GM19397 (cell line): ENCODE data around the gene HOXB8.

Experiments used
- ATAC-seq: cut with Tn5 transposase; IDR thresholded peaks from one replicate; pipeline ENCODE4 v1.9.1; 2021; ENCODE audit warnings: mild to moderate bottlenecking, moderate library complexity; ENCODE audit not compliant: unreplicated experiment

HOXB8 gene

DNA sequence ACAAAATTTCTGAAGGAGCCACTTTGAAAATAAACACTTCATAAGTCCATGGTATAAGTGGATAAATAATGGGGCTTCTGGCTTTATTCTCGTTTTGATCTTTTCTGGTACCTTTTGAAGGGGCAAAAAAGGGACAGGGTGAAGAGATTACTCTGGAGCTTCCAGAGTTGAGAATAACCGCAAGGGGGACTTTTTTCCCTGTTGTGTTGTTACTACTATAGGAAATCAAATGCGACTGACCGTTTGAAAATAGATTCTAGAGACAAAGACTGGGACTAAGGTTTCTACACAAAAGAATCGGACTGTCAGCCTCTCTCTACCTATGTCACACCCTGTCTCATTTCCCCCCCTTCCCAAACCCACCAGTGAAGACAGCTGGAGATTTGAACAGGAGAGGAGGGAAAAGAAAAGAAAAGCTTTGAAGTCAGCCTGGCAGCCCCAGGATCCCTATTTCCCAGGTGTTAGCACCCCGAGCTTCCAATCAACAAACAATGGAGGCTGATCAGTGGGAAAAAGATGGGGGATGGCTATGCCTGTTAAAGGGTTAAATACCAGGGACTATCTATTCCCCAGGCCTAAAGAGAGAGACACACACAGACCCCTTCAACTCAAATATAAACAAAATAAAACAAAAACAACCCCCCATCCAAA is 45.3 kb downstream of the HOXB8 start:
- no peak for ATAC-seq

- no peak for ATAC-seq
These were observed 45.9 kb downstream of the HOXB8 start for GRCh38 chr17:48569240-48569582.

DNA sequence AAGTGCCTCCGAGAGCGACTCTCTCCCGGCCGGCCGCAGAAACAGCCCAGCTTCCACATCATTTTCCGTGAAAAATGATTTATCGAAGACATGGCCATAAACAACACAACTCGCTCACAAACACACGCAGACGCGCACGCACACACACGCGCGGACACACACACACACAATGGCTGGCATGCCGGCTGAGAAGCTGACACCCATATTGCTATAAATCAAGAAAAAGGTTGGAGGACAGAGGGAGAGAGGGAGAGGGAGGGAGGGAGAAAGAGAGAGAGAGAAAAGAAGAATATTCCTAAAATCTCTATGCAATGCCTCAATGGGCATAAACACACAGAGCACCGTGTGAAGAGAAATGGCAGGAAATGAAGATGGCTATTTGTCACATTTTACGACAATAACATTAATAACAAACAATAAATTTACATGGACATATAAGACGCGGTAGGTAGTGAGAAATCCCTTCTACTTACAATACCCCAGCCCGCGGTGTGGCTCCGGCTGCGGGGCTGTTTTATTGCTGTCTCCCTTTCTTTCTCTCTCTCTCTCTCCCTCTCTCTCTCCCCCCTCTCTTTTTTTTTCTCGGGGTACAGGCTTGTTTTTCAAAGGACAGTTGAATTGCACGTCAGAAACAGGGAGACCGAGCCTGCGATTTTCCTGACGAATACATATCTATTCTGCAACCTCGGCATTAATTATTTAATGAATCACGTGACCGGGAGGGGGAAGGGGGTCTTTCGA is 46.4 kb downstream of the HOXB8 start:
- no peak for ATAC-seq

DNA sequence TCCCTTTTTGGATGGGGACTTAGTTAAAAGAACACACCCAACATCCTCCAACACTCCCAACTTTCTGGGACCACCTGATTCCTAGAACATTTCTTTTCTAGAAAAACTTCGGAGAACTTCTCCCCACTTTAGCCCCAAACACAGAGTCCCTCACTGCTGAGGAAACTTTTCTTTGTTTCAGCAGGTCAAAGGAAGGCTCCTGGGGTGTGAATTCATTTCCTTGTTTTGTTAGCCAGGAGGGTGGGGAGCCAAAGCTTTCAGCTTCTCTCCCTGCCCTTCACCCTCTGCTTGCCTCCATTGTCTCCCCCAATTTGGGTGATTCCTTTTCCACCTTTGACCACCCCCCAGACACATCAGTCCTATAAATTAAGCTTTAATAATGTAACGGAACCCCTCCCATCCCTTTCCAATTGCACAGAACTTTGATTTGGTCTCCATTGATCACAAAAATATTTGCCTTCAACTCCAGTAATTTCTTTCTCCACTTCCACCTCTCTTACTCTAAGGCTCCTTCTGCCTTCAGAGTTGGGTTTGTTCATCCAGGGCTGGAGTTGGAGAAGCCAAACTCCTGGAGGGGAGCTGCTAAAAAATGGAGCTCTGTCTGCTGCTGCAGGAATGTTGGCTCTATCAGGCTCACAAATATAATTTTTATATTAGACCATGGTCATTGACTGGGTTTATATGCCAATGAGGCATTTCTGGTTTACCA is 47.3 kb downstream of the HOXB8 start:
- no peak for ATAC-seq

- ATAC-seq = no peak
These were observed 47.9 kb downstream of the HOXB8 start for GRCh38 chr17:48567209-48567608.

GRCh38 chr17:48566717-48567116 is 48.4 kb downstream of the HOXB8 start:
- ATAC-seq = no peak

- no peak for ATAC-seq
These were observed 49.0 kb downstream of the HOXB8 start for GRCh38 chr17:48565925-48566710.

DNA sequence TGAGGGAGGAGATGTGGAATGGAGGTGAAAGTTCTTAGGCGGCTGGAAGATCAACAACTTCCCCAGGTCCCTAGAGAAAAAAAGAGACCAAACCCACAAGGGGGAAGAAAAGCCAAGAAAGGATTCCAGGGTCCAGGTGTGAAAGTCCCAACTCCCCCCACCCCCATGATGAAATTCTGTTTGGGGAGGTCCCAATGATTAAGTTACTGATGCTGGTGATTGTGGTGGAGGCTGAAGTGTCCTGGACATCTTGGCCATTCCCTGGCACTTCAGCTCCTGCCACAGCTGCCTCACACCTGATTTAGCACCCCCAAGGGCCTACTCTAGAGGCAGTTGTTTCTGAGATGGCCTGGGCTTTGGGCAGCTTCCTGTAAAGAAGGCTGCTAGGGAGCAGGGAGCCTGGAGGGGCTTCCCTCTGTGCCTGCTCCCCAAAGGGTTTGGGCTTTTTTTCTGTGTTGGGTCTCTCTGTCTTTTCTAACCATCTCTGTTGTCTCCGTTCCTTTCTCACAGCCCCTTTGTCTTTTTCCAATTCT is 50.0 kb downstream of the HOXB8 start:
- no peak for ATAC-seq

DNA sequence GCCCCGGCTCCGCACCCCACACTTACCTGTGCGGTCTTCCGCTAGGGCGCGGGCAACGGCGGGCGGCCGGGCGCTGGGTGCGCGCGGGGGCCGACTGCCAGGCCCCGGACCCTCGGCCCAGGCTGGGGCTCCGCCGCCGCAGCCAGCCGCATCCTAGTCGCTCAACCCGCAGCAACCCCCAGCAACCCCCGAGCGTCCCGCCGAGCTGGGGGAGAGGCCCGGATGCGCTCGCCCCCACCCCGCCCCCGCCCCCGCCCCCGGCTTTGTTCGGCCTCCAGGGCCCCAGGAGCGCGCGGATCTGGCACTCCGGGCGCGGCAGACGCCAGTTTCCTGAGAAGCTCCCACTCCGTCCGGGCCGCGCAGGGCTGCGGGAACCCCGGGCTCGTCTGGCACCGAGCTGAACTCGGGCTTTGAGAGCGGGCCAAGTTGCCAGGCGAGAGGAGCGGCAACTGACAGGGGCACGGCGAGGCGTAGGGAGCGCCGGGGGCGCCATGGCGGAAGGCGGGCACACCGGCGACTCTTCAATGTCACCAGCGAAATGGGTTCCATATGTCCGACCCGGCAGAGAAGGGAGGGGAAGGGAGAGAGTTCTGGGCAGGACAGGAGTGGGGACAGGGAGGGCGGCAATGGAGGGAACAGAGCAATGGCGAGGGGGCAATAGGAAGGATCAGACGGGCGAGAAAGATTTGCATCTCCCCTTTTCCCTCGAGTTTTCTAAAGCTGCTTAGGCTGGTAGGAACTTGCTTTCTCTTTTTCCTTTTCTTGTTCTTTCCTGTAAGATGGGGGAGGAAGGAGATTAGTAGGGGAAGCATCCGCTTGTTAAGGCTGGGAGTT is 50.7 kb downstream of the HOXB8 start:
- ATAC-seq = no peak

GRCh38 chr17:48563867-48564187 is 51.3 kb downstream of the HOXB8 start:
- no peak for ATAC-seq

DNA sequence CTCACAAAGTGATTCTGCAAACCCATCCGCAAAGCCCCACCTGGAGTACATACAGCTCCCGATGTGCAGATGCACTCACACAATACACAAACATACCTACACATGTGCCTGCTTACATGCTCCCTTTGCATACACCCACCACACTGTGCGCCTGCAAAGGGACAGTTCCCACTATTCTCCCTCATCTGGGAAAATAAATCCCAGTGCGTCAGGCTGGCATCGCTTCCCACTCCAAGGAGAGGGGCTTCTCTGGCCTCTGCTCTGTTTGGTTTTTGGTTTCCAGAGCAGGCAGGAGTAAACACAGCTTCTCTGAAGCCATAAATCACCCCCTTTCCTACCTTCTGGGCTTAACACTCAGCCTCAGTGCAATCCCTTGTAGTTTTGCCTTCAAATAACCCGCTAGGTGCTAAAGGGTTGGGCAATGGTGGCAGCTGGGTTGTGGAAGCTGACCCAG is 51.7 kb downstream of the HOXB8 start:
- no peak for ATAC-seq

GRCh38 chr17:48562934-48563333 is 52.2 kb downstream of the HOXB8 start:
- ATAC-seq = no peak
